Measurements from ENCODE around the gene DGKQ.
A peak's percentile ranks its signal among the peaks of the same experiment; 100 is the strongest.
"Not testable (repeated sequence)": the region's sequence is repeated elsewhere in the genome, so short reads cannot be mapped to it uniquely, and the experiment has no call there.

Gene DGKQ

GRCh38 chr4:921830-922331 is 51.5 kb downstream of the DGKQ start:
- DNase-seq (ENCODE audit: insufficient read length, low spot score) (no peak), FAIRE-seq (peak; percentile 97)
- no peak for TF ChIP-seq POLR2A (IDR thresholded peaks at IDR 0.05; ENCODE audit: low read depth, low read length)
- TF ChIP-seq TAF1 (IDR thresholded peaks at IDR 0.05; ENCODE audit: low read depth, low read length), result no peak
- TF ChIP-seq POU2F2 (IDR thresholded peaks at IDR 0.05; ENCODE audit: low read depth, low read length), result peak; percentile 99
- peak; percentile 77 for TF ChIP-seq SPI1 (IDR thresholded peaks at IDR 0.05; ENCODE audit: low read depth, low read length)
- TF ChIP-seq PAX5 (IDR thresholded peaks at IDR 0.05; ENCODE audit: insufficient read depth, low read length, severe bottlenecking), result no peak

GRCh38 chr4:919004-919680 is 54.2 kb downstream of the DGKQ start:
- FAIRE-seq; DNase-seq (ENCODE audit: insufficient read length, low spot score): not testable (repeated sequence)

- DNase-seq (ENCODE audit: insufficient read length, low spot score); FAIRE-seq: not testable (repeated sequence)
Observed at GRCh38 chr4:918591-918990, 54.8 kb downstream of the DGKQ start.

GRCh38 chr4:917992-918391 is 55.4 kb downstream of the DGKQ start:
- TF ChIP-seq PAX5 (IDR thresholded peaks at IDR 0.05; ENCODE audit: insufficient read depth, low read length, severe bottlenecking), result no peak
- TF ChIP-seq SPI1 (IDR thresholded peaks at IDR 0.05; ENCODE audit: low read depth, low read length), result no peak
- no peak for TF ChIP-seq POLR2A (IDR thresholded peaks at IDR 0.05; ENCODE audit: low read depth, low read length)
- no peak for TF ChIP-seq POLR2AphosphoS5 (IDR thresholded peaks at IDR 0.05; ENCODE audit: low read depth, low read length)
- TF ChIP-seq POU2F2 (IDR thresholded peaks at IDR 0.05; ENCODE audit: low read depth, low read length), result no peak
- no peak for TF ChIP-seq TAF1 (IDR thresholded peaks at IDR 0.05; ENCODE audit: low read depth, low read length)
- no peak for FAIRE-seq
- no peak for DNase-seq (ENCODE audit: insufficient read length, low spot score)

- FAIRE-seq (no peak), DNase-seq (ENCODE audit: insufficient read length, low spot score) (no peak)
- no peak for TF ChIP-seq TAF1 (IDR thresholded peaks at IDR 0.05; ENCODE audit: low read depth, low read length)
- TF ChIP-seq POLR2AphosphoS5 (IDR thresholded peaks at IDR 0.05; ENCODE audit: low read depth, low read length), result no peak
- TF ChIP-seq POLR2A (IDR thresholded peaks at IDR 0.05; ENCODE audit: low read depth, low read length), result no peak
- TF ChIP-seq SPI1 (IDR thresholded peaks at IDR 0.05; ENCODE audit: low read depth, low read length), result no peak
Observed at GRCh38 chr4:917466-917865, 55.9 kb downstream of the DGKQ start.

GRCh38 chr4:915595-915994 is 57.8 kb downstream of the DGKQ start:
- DNase-seq (ENCODE audit: insufficient read length, low spot score), result no peak
- peak; percentile 65 for FAIRE-seq
- no peak for TF ChIP-seq POLR2AphosphoS5 (IDR thresholded peaks at IDR 0.05; ENCODE audit: low read depth, low read length)
- no peak for TF ChIP-seq TAF1 (IDR thresholded peaks at IDR 0.05; ENCODE audit: low read depth, low read length)
- TF ChIP-seq PAX5 (IDR thresholded peaks at IDR 0.05; ENCODE audit: insufficient read depth, low read length, severe bottlenecking), result no peak
- no peak for TF ChIP-seq POU2F2 (IDR thresholded peaks at IDR 0.05; ENCODE audit: low read depth, low read length)
- TF ChIP-seq SPI1 (IDR thresholded peaks at IDR 0.05; ENCODE audit: low read depth, low read length), result no peak
- TF ChIP-seq POLR2A (IDR thresholded peaks at IDR 0.05; ENCODE audit: low read depth, low read length), result no peak

- FAIRE-seq (no peak), DNase-seq (ENCODE audit: insufficient read length, low spot score) (no peak)
- TF ChIP-seq POLR2AphosphoS5 (IDR thresholded peaks at IDR 0.05; ENCODE audit: low read depth, low read length), result no peak
- TF ChIP-seq SPI1 (IDR thresholded peaks at IDR 0.05; ENCODE audit: low read depth, low read length), result peak; percentile 78
Observed at GRCh38 chr4:915041-915474, 58.3 kb downstream of the DGKQ start.

GRCh38 chr4:914531-914930 is 58.8 kb downstream of the DGKQ start:
- TF ChIP-seq TAF1 (IDR thresholded peaks at IDR 0.05; ENCODE audit: low read depth, low read length), result no peak
- no peak for TF ChIP-seq SPI1 (IDR thresholded peaks at IDR 0.05; ENCODE audit: low read depth, low read length)
- DNase-seq (ENCODE audit: insufficient read length, low spot score) (no peak), FAIRE-seq (no peak)

- TF ChIP-seq TAF1 (IDR thresholded peaks at IDR 0.05; ENCODE audit: low read depth, low read length) (no peak), POLR2A (IDR thresholded peaks at IDR 0.05; ENCODE audit: low read depth, low read length) (no peak), PAX5 (IDR thresholded peaks at IDR 0.05; ENCODE audit: insufficient read depth, low read length, severe bottlenecking) (no peak), POU2F2 (IDR thresholded peaks at IDR 0.05; ENCODE audit: low read depth, low read length) (no peak)
- FAIRE-seq (no peak), DNase-seq (ENCODE audit: insufficient read length, low spot score) (no peak)
Observed at GRCh38 chr4:913280-913618, 60.1 kb downstream of the DGKQ start.

GRCh38 chr4:912548-913279 is 60.7 kb downstream of the DGKQ start:
- DNase-seq (ENCODE audit: insufficient read length, low spot score) (no peak), FAIRE-seq (no peak)
- TF ChIP-seq SPI1 (IDR thresholded peaks at IDR 0.05; ENCODE audit: low read depth, low read length), result no peak
- TF ChIP-seq PAX5 (IDR thresholded peaks at IDR 0.05; ENCODE audit: insufficient read depth, low read length, severe bottlenecking), result no peak
- no peak for TF ChIP-seq POLR2AphosphoS5 (IDR thresholded peaks at IDR 0.05; ENCODE audit: low read depth, low read length)
- no peak for TF ChIP-seq POLR2A (IDR thresholded peaks at IDR 0.05; ENCODE audit: low read depth, low read length)
- TF ChIP-seq TAF1 (IDR thresholded peaks at IDR 0.05; ENCODE audit: low read depth, low read length), result no peak
- TF ChIP-seq POU2F2 (IDR thresholded peaks at IDR 0.05; ENCODE audit: low read depth, low read length), result no peak
